ENCODE data around the gene ABCA1.
A peak's percentile ranks its signal among the peaks of the same experiment; 100 is the strongest.

ABCA1 gene

GRCh38 chr9:104836235-104836634 lies 91.7 kb downstream of the ABCA1 start:
- DNase-seq, result no peak

DNA sequence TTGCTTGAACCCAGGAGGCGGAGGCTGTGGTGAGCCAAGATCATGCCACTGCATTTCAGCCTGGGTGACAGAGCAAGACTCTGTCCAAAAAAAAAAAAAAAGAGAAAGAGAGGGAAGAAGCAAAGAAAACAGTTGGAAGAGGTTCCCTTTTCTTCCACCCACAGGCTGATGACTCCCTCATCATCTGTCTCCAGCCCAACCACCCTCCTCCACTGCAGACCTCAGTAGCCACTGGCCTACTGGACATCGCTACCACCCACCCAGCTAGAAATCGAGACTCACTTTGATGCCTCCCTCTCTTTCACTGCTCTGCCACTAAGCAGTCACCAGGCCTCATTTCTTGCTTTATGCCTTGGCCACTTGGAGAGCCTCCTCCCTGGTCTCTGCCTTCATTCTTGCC lies 92.8 kb downstream of the ABCA1 start:
- no peak for DNase-seq

DNA sequence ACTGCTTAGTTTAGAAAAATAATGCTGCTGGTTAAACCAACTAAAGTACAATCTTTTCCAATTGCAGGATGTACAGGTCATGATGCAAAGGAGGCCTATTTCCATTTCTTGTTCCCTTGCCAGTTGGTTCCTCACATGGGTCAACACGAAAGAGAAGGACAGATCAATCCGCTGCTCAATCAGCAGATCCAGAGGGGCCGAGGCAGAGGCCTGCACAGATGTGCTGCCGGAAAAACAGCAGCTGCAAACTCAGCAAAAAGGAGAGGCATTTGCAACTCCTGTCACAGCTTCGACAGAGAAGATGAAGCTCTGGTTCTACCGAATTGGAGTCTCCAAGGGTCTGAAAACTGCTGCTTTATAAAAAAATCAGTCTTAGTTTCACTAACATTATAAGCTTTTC lies 94.3 kb downstream of the ABCA1 start:
- no peak for DNase-seq

- DNase-seq, result peak; percentile 84
These were observed 96.3 kb downstream of the ABCA1 start for GRCh38 chr9:104831681-104832080.

DNA sequence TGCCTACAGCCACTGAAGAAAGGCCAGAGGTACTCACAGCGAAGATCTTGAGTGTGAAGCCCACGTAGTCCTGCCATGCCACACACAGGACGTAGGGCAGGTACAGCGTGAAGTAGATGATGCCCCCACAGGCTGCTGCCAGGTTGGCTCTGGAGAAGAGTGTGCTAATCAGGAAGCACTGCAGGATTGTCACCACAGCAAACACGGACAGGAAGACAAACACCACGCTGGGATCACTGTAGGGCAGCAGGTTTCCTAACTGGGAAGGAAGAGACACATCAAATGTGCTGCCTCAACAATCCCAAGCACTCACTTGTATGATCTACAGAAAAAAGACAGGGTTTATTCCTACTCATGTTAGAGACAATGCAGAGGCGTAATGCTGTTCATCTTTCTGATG lies 101.0 kb downstream of the ABCA1 start:
- DNase-seq, result no peak

- no peak for DNase-seq
These were observed 101.7 kb downstream of the ABCA1 start for GRCh38 chr9:104826079-104826775.

- DNase-seq, result no peak
These were observed 107.6 kb downstream of the ABCA1 start for GRCh38 chr9:104820336-104820735.

GRCh38 chr9:104819033-104819432 lies 108.9 kb downstream of the ABCA1 start:
- DNase-seq, result no peak

DNA sequence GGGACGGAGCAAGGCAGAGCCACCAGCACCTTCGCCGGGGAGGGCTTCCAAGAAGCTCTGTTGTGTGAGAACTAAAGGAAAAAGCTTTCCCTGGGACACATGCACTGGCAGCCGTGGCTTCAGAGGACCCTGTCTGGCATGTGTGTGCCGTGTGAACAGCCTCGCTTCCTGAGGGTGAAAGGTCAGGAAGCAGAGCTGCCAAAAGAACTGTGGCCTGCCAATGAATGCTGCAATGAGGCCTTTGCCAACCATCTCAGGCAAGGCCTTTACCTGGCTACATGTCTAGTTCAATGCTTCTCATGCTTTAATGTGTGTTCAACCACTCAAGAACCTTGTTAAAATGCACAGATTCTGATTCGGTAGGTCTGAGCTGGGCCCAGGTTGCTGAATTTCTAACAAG lies 110.5 kb downstream of the ABCA1 start:
- DNase-seq, result no peak

- DNase-seq, result no peak
These were observed 111.9 kb downstream of the ABCA1 start for GRCh38 chr9:104815851-104816565.

- DNase-seq, result peak; percentile 17
These were observed 117.3 kb downstream of the ABCA1 start for GRCh38 chr9:104810421-104811339.

DNA sequence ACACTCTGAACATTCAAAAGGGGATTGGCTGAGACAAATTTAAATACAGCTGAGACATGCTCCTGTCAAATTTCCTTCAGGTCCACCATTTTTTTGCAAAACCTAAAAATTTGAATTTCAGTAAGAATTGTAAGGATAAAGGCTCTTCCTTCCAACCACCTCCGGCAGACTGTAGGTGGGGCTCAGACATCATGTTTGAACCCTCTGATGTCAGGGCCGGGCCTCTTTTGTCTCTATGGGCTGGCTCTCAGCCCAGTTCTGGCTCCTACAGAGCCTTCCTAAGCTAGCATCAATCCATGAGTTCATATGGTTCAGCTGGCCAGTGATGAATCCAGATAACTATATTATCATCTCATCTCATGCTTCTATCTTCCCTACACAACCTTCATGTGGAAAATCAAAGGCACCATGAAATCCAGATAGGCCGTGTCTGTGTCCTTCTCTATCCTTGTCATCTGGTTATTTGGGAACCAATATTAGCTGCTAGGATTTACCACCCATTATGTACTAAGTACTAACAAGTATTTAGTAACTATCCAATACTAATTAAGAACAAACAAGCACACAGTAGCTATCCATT lies 119.8 kb downstream of the ABCA1 start:
- peak; percentile 54 for DNase-seq

DNA sequence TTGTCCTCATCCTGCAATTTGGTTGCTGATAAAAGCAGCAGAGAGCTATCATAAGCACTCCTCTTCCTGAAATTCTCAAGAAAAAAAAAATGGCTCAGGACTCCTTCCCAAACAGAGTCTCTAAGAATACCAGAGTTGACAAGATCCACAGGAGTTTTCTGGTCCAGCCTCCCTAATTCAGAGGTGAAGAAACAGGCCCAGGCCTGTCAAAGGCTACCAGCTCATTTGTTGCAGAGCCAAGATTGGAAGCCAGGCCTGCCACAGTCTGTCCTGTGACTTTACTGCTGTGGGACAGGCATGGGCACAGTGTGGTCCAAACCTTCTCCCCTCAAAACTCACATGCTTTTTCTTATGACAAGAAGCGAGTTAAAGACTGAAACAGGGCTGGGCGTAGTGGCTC lies 122.5 kb downstream of the ABCA1 start:
- no peak for DNase-seq

- no peak for DNase-seq
These were observed 125.0 kb downstream of the ABCA1 start for GRCh38 chr9:104802906-104803305.

DNA sequence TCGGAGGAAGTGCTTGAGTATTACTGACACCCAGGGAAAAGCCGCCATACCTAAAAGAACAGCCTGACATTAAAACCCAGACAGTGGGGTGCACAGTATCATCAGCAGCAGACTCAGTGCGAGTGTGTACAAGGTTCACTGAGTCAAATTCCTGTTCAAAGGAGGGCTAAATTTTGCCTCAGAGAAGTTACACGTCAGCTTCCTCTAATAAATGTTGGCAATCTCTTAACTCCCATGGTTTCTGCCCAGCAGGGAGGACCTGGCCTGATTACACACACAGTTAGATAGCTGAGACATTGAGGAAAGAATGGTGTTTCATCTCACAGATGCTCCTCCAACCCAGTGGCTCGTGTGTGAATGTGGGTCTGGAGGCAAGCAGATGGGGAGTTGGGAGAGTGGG lies 125.8 kb downstream of the ABCA1 start:
- DNase-seq, result no peak

- no peak for DNase-seq
These were observed 127.7 kb downstream of the ABCA1 start for GRCh38 chr9:104800068-104800785.

GRCh38 chr9:104798209-104798995 lies 129.6 kb downstream of the ABCA1 start:
- DNase-seq, result no peak

DNA sequence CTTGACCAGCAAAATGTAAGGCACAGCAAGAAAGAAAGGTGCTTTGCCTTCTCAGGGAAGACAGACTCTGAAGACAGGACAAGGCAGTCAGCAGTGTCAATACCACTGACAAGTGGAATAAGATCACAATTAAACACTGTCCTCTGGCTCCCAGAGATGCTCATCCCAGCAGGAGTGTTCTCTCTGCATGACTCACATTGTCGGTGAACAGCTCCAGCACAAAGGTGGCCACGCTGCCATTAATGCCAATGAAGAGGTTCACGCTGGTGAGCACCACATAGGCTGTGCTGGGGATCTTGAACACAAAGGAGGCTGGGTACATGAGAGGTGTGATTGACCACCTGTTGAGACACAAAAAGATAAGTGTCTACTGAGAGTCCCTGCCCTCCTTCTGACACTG lies 132.1 kb downstream of the ABCA1 start:
- DNase-seq, result no peak

GRCh38 chr9:104795082-104795481 lies 132.9 kb downstream of the ABCA1 start:
- DNase-seq, result no peak

GRCh38 chr9:104794070-104794469 lies 133.9 kb downstream of the ABCA1 start:
- no peak for DNase-seq

- DNase-seq, result no peak
These were observed 139.7 kb downstream of the ABCA1 start for GRCh38 chr9:104788251-104788650.

Measured in fibroblast of skin of back (primary cell).